GM12878 (cell line): ENCODE data around the gene CYYR1. TPM values are rescaled to one million over a fixed set of nuclear protein-coding genes. Genes with fewer than 3 reads are reported as not detected.

Experiments
- ATAC-seq: fragments of 200-7000 bp; cut with Tn5 transposase; 3 replicates; pipeline ENCODE4 v1.9.1; 2020; ENCODE audit warnings: mild to moderate bottlenecking, moderate library complexity
- BruUV-seq: library from RNA; stranded (reverse); fragments of 400-500 nt; replicated peaks from 2 replicates; lab custom pipeline; 2021; lab: Mats Ljungman, UMichigan
- CTCF ChIA-PET: fragments of 300-600 bp; sonication (Branson Sonifier 250); formaldehyde crosslinking; extraction: SDS; loops from one replicate; lab custom pipeline; 2021; ENCODE audit warnings: inconsistent platforms; lab: Yijun Ruan, JAX
- POLR2A ChIA-PET: fragments of 350-600 bp; formaldehyde crosslinking; extraction: SDS; loops from one replicate; lab custom pipeline; 2021; ENCODE audit warnings: inconsistent platforms; lab: Charles Lee
- RAD21 ChIA-PET: fragments of 300-600 bp; sonication (Branson Sonifier 250); formaldehyde crosslinking; loops from one replicate; lab custom pipeline; 2023; ENCODE audit warnings: antibody characterized with exemption; ENCODE audit not compliant: unreplicated experiment; lab: Charles Lee
- SMC1A ChIA-PET: fragments of 300-600 bp; sonication (Branson Sonifier 250); formaldehyde crosslinking; loops from one replicate; lab custom pipeline; 2023; ENCODE audit not compliant: unreplicated experiment, uncharacterized antibody; lab: Charles Lee
- DNase-seq: peaks from one replicate; pipeline ENCODE4 v3.0.0-alpha.2; 2011; ENCODE audit warnings: low read depth, low spot score
- FAIRE-seq: peaks from 3 replicates; lab custom pipeline; 2011; peaks lifted over from hg19 to GRCh38; lab: Jason Lieb, UNC
- H2AFZ ChIP-seq: 2 replicates; pipeline ENCODE4 v1.6.0; 2011; ENCODE audit warnings: low read depth, low read length, control low read depth; ENCODE audit not compliant: control insufficient read depth
- H3K27ac ChIP-seq: 2 replicates; pipeline ENCODE4 v1.5.1; 2011; ENCODE audit warnings: control low read depth; ENCODE audit not compliant: control insufficient read depth, insufficient read depth
- H3K27me3 ChIP-seq, 2 experiments: replicated peaks in 1 of 2; 2 replicates each; pipeline versions ENCODE4 v1.6.0 to v1.6.1; 2011; ENCODE audit warnings: low read length in 1 of 2; ENCODE audit not compliant: control insufficient read depth in 2 of 2, insufficient read depth in 2 of 2
- H3K36me3 ChIP-seq, 2 experiments: 2 replicates each; pipeline ENCODE4 v1.5.1; 2011; ENCODE audit warnings: low read length in 1 of 2; ENCODE audit not compliant: control insufficient read depth in 2 of 2, insufficient read depth in 2 of 2
- H3K4me1 ChIP-seq: 2 replicates; pipeline ENCODE4 v1.6.1; 2011; ENCODE audit warnings: mild to moderate bottlenecking, low read length, moderate library complexity, mixed read lengths; ENCODE audit not compliant: control insufficient read depth, insufficient read depth
- H3K4me2 ChIP-seq: 2 replicates; pipeline ENCODE4 v1.6.0; 2011; ENCODE audit warnings: control low read depth; ENCODE audit not compliant: control insufficient read depth, insufficient read depth
- H3K4me3 ChIP-seq: fragments of 200-600 bp; sonication (generic); 2 replicates; pipeline ENCODE4 v1.5.1; 2016
- H3K79me2 ChIP-seq: 2 replicates; pipeline ENCODE4 v1.6.0; 2011; ENCODE audit warnings: low read length; ENCODE audit not compliant: control insufficient read depth, insufficient read depth
- H3K9ac ChIP-seq: 2 replicates; pipeline ENCODE4 v1.8.0; 2011; ENCODE audit warnings: low read length, control low read depth, mixed read lengths; ENCODE audit not compliant: control insufficient read depth, insufficient read depth
- H3K9me3 ChIP-seq: replicated peaks from 3 replicates; pipeline ENCODE4 v1.5.1; 2011; ENCODE audit warnings: mild to moderate bottlenecking, low read length; ENCODE audit not compliant: control insufficient read depth, insufficient read depth
- H4K20me1 ChIP-seq: 2 replicates; pipeline ENCODE4 v1.6.0; 2011; ENCODE audit not compliant: control insufficient read depth, insufficient read depth
- LARP7 ChIP-seq: fragments of 450-650 bp; IDR thresholded peaks from 2 replicates; pipeline ENCODE4 v1.6.1; 2017; ENCODE audit warnings: mild to moderate bottlenecking
- MTA3 ChIP-seq: IDR thresholded peaks from 2 replicates; pipeline ENCODE4 v1.6.1; 2012; ENCODE audit warnings: low read length, inconsistent platforms, borderline replicate concordance
- POU2F2 ChIP-seq: IDR thresholded peaks from 3 replicates; pipeline ENCODE4 v1.6.1; 2011; ENCODE audit warnings: low read depth, mild to moderate bottlenecking, low read length, borderline replicate concordance
- SIN3A ChIP-seq: IDR thresholded peaks from 2 replicates; pipeline ENCODE4 v1.6.1; 2012; ENCODE audit warnings: low read depth, low read length, improper control_type of control experiment
- TBL1XR1 ChIP-seq: IDR thresholded peaks from 2 replicates; pipeline ENCODE4 v1.6.1; 2012; ENCODE audit warnings: low read depth, low read length, improper control_type of control experiment
- YBX1 ChIP-seq: fragments of 450-650 bp; IDR thresholded peaks from 2 replicates; pipeline ENCODE4 v1.6.1; 2016; ENCODE audit warnings: antibody characterized with exemption
- ZNF24 ChIP-seq: fragments of 450-650 bp; IDR thresholded peaks from 2 replicates; pipeline ENCODE4 v1.6.1; 2017; ENCODE audit warnings: antibody characterized with exemption, mild to moderate bottlenecking
- WGBS: methylation state at CpG from one replicate; pipeline ENCODE4 v1.1.6; 2016; ENCODE audit warnings: low lambda C conversion rate; ENCODE audit not compliant: insufficient replicate concordance, insufficient coverage; ENCODE audit errors: missing lambda C conversion rate; 5-methylcytosine and 5-hydroxymethylcytosine counted together
- in situ Hi-C: fragments of 300-500 bp; cut with MboI; formaldehyde crosslinking; loops from 9 replicates; pipeline ENCODE4 v1.14.3; 2018; ENCODE audit warnings: mixed read lengths
- intact Hi-C: fragments of 100-400 bp; cut with micrococcal nuclease; formaldehyde crosslinking; loops from one replicate; pipeline ENCODE4 v1.14.2; 2022; ENCODE audit not compliant: unreplicated experiment
- polyA plus RNA-seq, 11 experiments: library from polyadenylated mRNA; depleted of rRNA in 4 of 11; unstranded in 6 of 11; stranded (reverse) in 5 of 11; fragments of >200 nt; fragmentation: Nextera tagmentation in 4 of 11; fragmentation: Illumina TruSeq in 1 of 11; extraction: Ambion mirVana in 4 of 11; extraction: Trizol in 1 of 11; gene quantifications; 1 replicate in 1 of 11; 2 replicates in 10 of 11; pipeline versions ENCODE4 v1.2.1 to v1.2.3, GENCODE V29; 2011 to 2016; ENCODE audit warnings: inconsistent platforms in 2 of 11, missing spikeins in 2 of 11, low read depth in 1 of 11
- total RNA-seq, 4 experiments: library from RNA; depleted of rRNA in 3 of 4; stranded (reverse); fragments of >200 nt in 3 of 4; fragmentation: Illumina TruSeq in 1 of 4; extraction: Trizol in 1 of 4; gene quantifications; 2 replicates each; pipeline versions ENCODE4 v1.2.1 to v1.2.3, GENCODE V29; 2013 to 2021
- TF ChIP-seq, protein P1 (sequence below): fragments of 450-650 bp; IDR thresholded peaks from 2 replicates; pipeline ENCODE4 v1.6.1; 2018; ENCODE audit warnings: mild to moderate bottlenecking, low read depth, moderate library complexity; ENCODE audit not compliant: partially characterized antibody
- TF ChIP-seq, protein P2 (sequence below): IDR thresholded peaks from 2 replicates; pipeline ENCODE4 v1.6.1; 2011; ENCODE audit warnings: low read depth, low read length, improper control_type of control experiment, borderline replicate concordance
- TF ChIP-seq, protein P3 (sequence below): fragments of 150-350 bp; IDR thresholded peaks from 2 replicates; pipeline ENCODE4 v1.6.1; 2016; ENCODE audit warnings: low read depth, low read length

CYYR1 gene
- total and polyA plus RNA-seq, 10 of the 15 experiments (the other 5 are each of a cell fraction or from before 2014, with no cell fraction given) = 0.11 to 0.13 TPM; not detected in 8

DNA sequence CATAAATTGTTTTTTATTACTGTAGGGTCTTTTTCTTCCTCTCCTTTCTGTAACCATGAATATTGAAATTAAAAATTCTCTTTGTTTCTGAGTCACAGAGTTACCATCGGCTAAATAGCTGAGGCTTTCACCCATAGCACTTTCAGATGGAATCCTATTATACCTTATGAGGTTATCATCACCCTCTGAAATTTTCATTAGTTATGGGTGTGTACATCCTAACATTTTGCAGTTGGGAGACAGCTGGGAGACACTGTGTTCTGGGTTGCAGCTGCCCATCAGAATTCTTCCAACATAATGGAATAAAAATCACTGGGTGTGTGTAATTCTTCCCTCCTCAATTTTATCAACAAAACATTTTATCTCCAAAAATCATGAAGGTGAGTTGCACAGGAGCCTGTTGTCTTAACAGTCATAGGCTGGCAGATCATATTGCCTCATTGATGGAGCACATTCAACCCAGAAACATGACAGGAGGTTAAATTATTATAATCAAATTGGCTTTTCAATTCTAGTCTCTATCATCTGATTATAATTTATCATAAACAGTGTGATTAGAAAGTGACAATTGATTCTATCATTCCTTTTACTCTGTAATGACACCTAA is 17.4 kb downstream of the CYYR1 start:
- TF ChIP-seq, protein P1, sequence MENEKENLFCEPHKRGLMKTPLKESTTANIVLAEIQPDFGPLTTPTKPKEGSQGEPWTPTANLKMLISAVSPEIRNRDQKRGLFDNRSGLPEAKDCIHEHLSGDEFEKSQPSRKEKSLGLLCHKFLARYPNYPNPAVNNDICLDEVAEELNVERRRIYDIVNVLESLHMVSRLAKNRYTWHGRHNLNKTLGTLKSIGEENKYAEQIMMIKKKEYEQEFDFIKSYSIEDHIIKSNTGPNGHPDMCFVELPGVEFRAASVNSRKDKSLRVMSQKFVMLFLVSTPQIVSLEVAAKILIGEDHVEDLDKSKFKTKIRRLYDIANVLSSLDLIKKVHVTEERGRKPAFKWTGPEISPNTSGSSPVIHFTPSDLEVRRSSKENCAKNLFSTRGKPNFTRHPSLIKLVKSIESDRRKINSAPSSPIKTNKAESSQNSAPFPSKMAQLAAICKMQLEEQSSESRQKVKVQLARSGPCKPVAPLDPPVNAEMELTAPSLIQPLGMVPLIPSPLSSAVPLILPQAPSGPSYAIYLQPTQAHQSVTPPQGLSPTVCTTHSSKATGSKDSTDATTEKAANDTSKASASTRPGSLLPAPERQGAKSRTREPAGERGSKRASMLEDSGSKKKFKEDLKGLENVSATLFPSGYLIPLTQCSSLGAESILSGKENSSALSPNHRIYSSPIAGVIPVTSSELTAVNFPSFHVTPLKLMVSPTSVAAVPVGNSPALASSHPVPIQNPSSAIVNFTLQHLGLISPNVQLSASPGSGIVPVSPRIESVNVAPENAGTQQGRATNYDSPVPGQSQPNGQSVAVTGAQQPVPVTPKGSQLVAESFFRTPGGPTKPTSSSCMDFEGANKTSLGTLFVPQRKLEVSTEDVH = no peak
- TF ChIP-seq SIN3A (no peak), YBX1 (no peak), ZNF24 (no peak)
- TF ChIP-seq, all 136 proteins: peak for 0
- intact Hi-C loops (no loop called here), in situ Hi-C loops (no loop called here)
- H3K9me3 ChIP-seq = no peaks in the 10 kb centered on the region
- no peaks in the 10 kb centered on the region for H3K79me2 ChIP-seq
- H3K27ac ChIP-seq = no peak overlapping the region
- no peak overlapping the region for H3K4me3 ChIP-seq
- H2AFZ ChIP-seq = no peak overlapping the region
- no peaks in the 10 kb centered on the region for H3K36me3 ChIP-seq
- 0% methylated on average over 1 of the region's 1 CpG for WGBS
- H3K4me1 ChIP-seq = no peaks in the 10 kb centered on the region
- ATAC-seq (no peak), DNase-seq (no peak), FAIRE-seq (no peak)
- H3K9ac ChIP-seq = no peak overlapping the region
- no peaks in the 10 kb centered on the region for H3K27me3 ChIP-seq
- SMC1A ChIA-PET = no interaction called here
- no peaks in the 10 kb centered on the region for H4K20me1 ChIP-seq
- CTCF ChIA-PET = no interaction called here
- H3K4me2 ChIP-seq = no peak overlapping the region
- POLR2A ChIA-PET = no interaction called here
- RAD21 ChIA-PET = no interaction called here
- BruUV-seq = no TSS peak

DNA sequence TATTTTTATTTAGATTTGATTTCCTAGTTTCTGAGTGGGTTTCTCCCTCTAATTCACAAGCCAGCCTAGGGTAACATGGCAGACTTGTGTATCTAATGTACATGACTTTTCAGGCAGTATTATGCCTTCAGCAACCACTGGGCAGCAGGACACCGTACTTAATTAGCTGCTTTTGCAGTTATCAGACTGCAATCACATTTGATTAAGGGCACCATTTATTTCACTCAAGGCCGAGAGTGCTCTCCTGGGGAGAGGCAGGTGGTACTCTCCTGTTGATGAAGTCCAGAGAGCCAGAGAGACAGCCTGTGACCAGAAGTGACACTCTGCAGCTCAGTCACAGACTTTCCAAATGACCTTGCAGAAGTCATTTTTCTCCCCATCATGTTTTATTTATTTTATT is 18.7 kb downstream of the CYYR1 start:
- intact Hi-C loops = no loop called here
- H3K9me3 ChIP-seq = no peaks in the 10 kb centered on the region
- H3K9ac ChIP-seq = no peak overlapping the region
- RAD21 ChIA-PET = no interaction called here
- no peak overlapping the region for H2AFZ ChIP-seq
- H3K27ac ChIP-seq = no peak overlapping the region
- SMC1A ChIA-PET = no interaction called here
- in situ Hi-C loops = no loop called here
- DNase-seq = no peak
- POLR2A ChIA-PET = no interaction called here
- no peaks in the 10 kb centered on the region for H4K20me1 ChIP-seq
- H3K4me1 ChIP-seq = no peaks in the 10 kb centered on the region
- no peaks in the 10 kb centered on the region for H3K79me2 ChIP-seq
- no peaks in the 10 kb centered on the region for H3K36me3 ChIP-seq
- CTCF ChIA-PET = no interaction called here
- H3K27me3 ChIP-seq = no peaks in the 10 kb centered on the region
- no peak overlapping the region for H3K4me2 ChIP-seq
- BruUV-seq = no TSS peak
- 5% methylated on average over 2 of the region's 2 CpGs for WGBS
- H3K4me3 ChIP-seq = no peak overlapping the region
- ATAC-seq = no peak
- FAIRE-seq = no peak
- TF ChIP-seq, protein P2, sequence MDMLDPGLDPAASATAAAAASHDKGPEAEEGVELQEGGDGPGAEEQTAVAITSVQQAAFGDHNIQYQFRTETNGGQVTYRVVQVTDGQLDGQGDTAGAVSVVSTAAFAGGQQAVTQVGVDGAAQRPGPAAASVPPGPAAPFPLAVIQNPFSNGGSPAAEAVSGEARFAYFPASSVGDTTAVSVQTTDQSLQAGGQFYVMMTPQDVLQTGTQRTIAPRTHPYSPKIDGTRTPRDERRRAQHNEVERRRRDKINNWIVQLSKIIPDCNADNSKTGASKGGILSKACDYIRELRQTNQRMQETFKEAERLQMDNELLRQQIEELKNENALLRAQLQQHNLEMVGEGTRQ = no peak
- TF ChIP-seq TBL1XR1 = no peak
- TF ChIP-seq, protein P3, sequence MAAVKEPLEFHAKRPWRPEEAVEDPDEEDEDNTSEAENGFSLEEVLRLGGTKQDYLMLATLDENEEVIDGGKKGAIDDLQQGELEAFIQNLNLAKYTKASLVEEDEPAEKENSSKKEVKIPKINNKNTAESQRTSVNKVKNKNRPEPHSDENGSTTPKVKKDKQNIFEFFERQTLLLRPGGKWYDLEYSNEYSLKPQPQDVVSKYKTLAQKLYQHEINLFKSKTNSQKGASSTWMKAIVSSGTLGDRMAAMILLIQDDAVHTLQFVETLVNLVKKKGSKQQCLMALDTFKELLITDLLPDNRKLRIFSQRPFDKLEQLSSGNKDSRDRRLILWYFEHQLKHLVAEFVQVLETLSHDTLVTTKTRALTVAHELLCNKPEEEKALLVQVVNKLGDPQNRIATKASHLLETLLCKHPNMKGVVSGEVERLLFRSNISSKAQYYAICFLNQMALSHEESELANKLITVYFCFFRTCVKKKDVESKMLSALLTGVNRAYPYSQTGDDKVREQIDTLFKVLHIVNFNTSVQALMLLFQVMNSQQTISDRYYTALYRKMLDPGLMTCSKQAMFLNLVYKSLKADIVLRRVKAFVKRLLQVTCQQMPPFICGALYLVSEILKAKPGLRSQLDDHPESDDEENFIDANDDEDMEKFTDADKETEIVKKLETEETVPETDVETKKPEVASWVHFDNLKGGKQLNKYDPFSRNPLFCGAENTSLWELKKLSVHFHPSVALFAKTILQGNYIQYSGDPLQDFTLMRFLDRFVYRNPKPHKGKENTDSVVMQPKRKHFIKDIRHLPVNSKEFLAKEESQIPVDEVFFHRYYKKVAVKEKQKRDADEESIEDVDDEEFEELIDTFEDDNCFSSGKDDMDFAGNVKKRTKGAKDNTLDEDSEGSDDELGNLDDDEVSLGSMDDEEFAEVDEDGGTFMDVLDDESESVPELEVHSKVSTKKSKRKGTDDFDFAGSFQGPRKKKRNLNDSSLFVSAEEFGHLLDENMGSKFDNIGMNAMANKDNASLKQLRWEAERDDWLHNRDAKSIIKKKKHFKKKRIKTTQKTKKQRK = no peak
- TF ChIP-seq MTA3 = no peak
- TF ChIP-seq POU2F2 = no peak
- no peak for TF ChIP-seq LARP7
